SK-N-SH (cell line): ENCODE measurements around the gene MMADHC. TPM values are rescaled to one million over a fixed set of nuclear protein-coding genes. Genes with fewer than 3 reads are reported as not detected.

Source experiments
- CTCF ChIA-PET: fragments of 300-600, 350-600 bp; formaldehyde crosslinking; extraction: SDS; loops from one replicate; lab custom pipeline; 2021; lab: Yijun Ruan, JAX
- POLR2A ChIA-PET: fragments of 350-600 bp; sonication (Branson Sonifier 250); formaldehyde crosslinking; extraction: SDS; loops from one replicate; lab custom pipeline; 2020; ENCODE audit warnings: antibody characterized with exemption, inconsistent platforms; lab: Yijun Ruan, JAX
- DNase-seq: peaks from one replicate; pipeline ENCODE4 v3.0.0; 2012
- H2AFZ ChIP-seq: fragments of 200-600 bp; sonication (generic); 2 replicates; pipeline ENCODE4 v1.8.1; 2016; ENCODE audit warnings: antibody characterized with exemption, mild to moderate bottlenecking, low read depth
- H3F3A ChIP-seq: fragments of 200-600 bp; sonication (generic); replicated peaks from 2 replicates; pipeline ENCODE3; 2016; ENCODE audit warnings: antibody characterized with exemption, mild to moderate bottlenecking; ENCODE audit not compliant: insufficient read depth
- H3K27ac ChIP-seq, 2 experiments: fragments of 200-500 bp in 1 of 2; fragments of 200-600 bp in 1 of 2; sonication (Bioruptor generic) in 1 of 2; sonication (generic), shearing (Covaris generic) in 1 of 2; 2 replicates each; pipeline versions ENCODE4 v1.5.1 to v1.6.1; 2014 to 2016; ENCODE audit warnings: low read depth in 2 of 2, inconsistent platforms in 1 of 2, low read length in 1 of 2, mild to moderate bottlenecking in 1 of 2, mixed read lengths in 1 of 2
- H3K27me3 ChIP-seq: fragments of 200-600 bp; sonication (generic), shearing (Covaris generic); 2 replicates; pipeline ENCODE4 v1.6.1; 2016; ENCODE audit warnings: mixed run types; ENCODE audit not compliant: insufficient read depth
- H3K36me3 ChIP-seq, 2 experiments: fragments of 200-500 bp in 1 of 2; fragments of 200-600 bp in 1 of 2; sonication (Bioruptor generic) in 1 of 2; sonication (generic) in 1 of 2; replicated peaks in 1 of 2; 2 replicates each; pipeline versions ENCODE3 to v1.5.1; 2014 to 2016; ENCODE audit warnings: low read length in 1 of 2, mild to moderate bottlenecking in 1 of 2; ENCODE audit not compliant: insufficient read depth in 2 of 2, control insufficient read depth in 1 of 2
- H3K4me1 ChIP-seq, 2 experiments: fragments of 200-500 bp in 1 of 2; fragments of 200-600 bp in 1 of 2; sonication (Bioruptor generic) in 1 of 2; sonication (generic), shearing (Covaris generic) in 1 of 2; 2 replicates each; pipeline versions ENCODE4 v1.5.1 to v1.6.1; 2014 to 2016; ENCODE audit warnings: low read depth in 1 of 2, low read length in 1 of 2, mixed run types in 1 of 2; ENCODE audit not compliant: insufficient read depth in 2 of 2, control insufficient read depth in 1 of 2
- H3K4me2 ChIP-seq: fragments of 200-600 bp; sonication (generic), shearing (Covaris generic); 2 replicates; pipeline ENCODE4 v1.6.1; 2017; ENCODE audit warnings: mixed run types
- H3K4me3 ChIP-seq, 2 experiments: fragments of 200-500 bp in 1 of 2; fragments of 200-600 bp in 1 of 2; sonication (Bioruptor generic) in 1 of 2; sonication (generic), shearing (Covaris generic) in 1 of 2; 2 replicates each; pipeline versions ENCODE4 v1.5.1 to v1.8.1; 2014 to 2016; ENCODE audit warnings: low read depth in 2 of 2, inconsistent platforms in 1 of 2, low read length in 1 of 2, mild to moderate bottlenecking in 1 of 2, mixed read lengths in 1 of 2, moderate library complexity in 1 of 2
- H3K79me2 ChIP-seq: fragments of 200-600 bp; sonication (generic); 2 replicates; pipeline ENCODE4 v1.8.1; 2017; ENCODE audit warnings: mild to moderate bottlenecking; ENCODE audit not compliant: insufficient read depth
- H3K9ac ChIP-seq: fragments of 200-600 bp; sonication (generic); 2 replicates; pipeline ENCODE4 v1.6.1; 2017; ENCODE audit warnings: mixed run types
- H3K9me2 ChIP-seq: fragments of 200-600 bp; sonication (generic); 2 replicates; pipeline ENCODE4 v1.6.1; 2017; ENCODE audit warnings: mixed run types
- H3K9me3 ChIP-seq: fragments of 200-600 bp; sonication (generic); 2 replicates; pipeline ENCODE4 v1.6.1; 2017; ENCODE audit warnings: mixed run types, mild to moderate bottlenecking, moderate library complexity
- H4K20me1 ChIP-seq: fragments of 200-600 bp; sonication (generic); 2 replicates; pipeline ENCODE4 v1.6.1; 2017; ENCODE audit warnings: mild to moderate bottlenecking, mixed run types; ENCODE audit not compliant: insufficient read depth
- CTCF ChIP-seq: fragments of 200-600 bp; sonication (generic); IDR thresholded peaks from 2 replicates; pipeline ENCODE4 v1.6.1; 2017; ENCODE audit warnings: antibody characterized with exemption, mild to moderate bottlenecking, moderate library complexity
- EP300 ChIP-seq, 2 experiments: IDR thresholded peaks; 2 replicates each; pipeline versions ENCODE4 v1.4.0 to v1.6.1; 2012; ENCODE audit warnings: borderline replicate concordance in 1 of 2, low read depth in 1 of 2, low read length in 1 of 2
- EZH2phosphoT487 ChIP-seq: fragments of 200-600 bp; sonication (generic); IDR thresholded peaks from 2 replicates; pipeline ENCODE4 v1.6.1; 2017; ENCODE audit warnings: low read depth, mixed run types, mild to moderate bottlenecking, antibody characterized with exemption, moderate library complexity, borderline replicate concordance
- FOSL2 ChIP-seq: IDR thresholded peaks from 2 replicates; pipeline ENCODE4 v1.4.0; 2012; ENCODE audit warnings: low read depth, mild to moderate bottlenecking, moderate library complexity, borderline replicate concordance
- GATA2 ChIP-seq: sonication (generic); formaldehyde crosslinking; IDR thresholded peaks from 2 replicates; pipeline ENCODE4 v1.5.0; 2020; ENCODE audit warnings: mild to moderate bottlenecking, missing genetic modification reagents
- IRF3 ChIP-seq: fragments of 150-350 bp; IDR thresholded peaks from 2 replicates; pipeline ENCODE4 v1.6.1; 2016; ENCODE audit warnings: mild to moderate bottlenecking, low read depth, low read length
- NFIC ChIP-seq: IDR thresholded peaks from 2 replicates; pipeline ENCODE4 v1.4.0; 2012; ENCODE audit warnings: borderline replicate concordance
- NRF1 ChIP-seq: IDR thresholded peaks from 2 replicates; pipeline ENCODE4 v1.6.1; 2012; ENCODE audit warnings: low read depth, mild to moderate bottlenecking, low read length
- PBX3 ChIP-seq: IDR thresholded peaks from 2 replicates; pipeline ENCODE4; 2012
- RAD21 ChIP-seq: IDR thresholded peaks from 2 replicates; pipeline ENCODE4 v1.6.1; 2012; ENCODE audit warnings: mild to moderate bottlenecking, low read length
- RCOR1 ChIP-seq: fragments of 150-350 bp; IDR thresholded peaks from 2 replicates; pipeline ENCODE4 v1.6.1; 2017; ENCODE audit warnings: antibody characterized with exemption, low read length
- REST ChIP-seq: IDR thresholded peaks from 2 replicates; pipeline ENCODE4 v1.6.1; 2012; ENCODE audit warnings: mild to moderate bottlenecking, low read depth, low read length, moderate library complexity
- RFX5 ChIP-seq: IDR thresholded peaks from 2 replicates; pipeline ENCODE4 v1.6.1; 2012; ENCODE audit warnings: mild to moderate bottlenecking, improper control_type of control experiment, low read length
- SIN3A ChIP-seq: IDR thresholded peaks from 2 replicates; pipeline ENCODE4 v1.6.1; 2012; ENCODE audit warnings: low read depth, mild to moderate bottlenecking, low read length, moderate library complexity, borderline replicate concordance
- USF1 ChIP-seq: IDR thresholded peaks from 2 replicates; pipeline ENCODE4 v1.4.0; 2012; ENCODE audit warnings: low read depth, borderline replicate concordance
- WGBS: methylation state at CpG from one replicate; pipeline ENCODE4 v1.1.6; 2017; ENCODE audit warnings: low lambda C conversion rate; 5-methylcytosine and 5-hydroxymethylcytosine counted together
- polyA plus RNA-seq, 3 experiments: library from polyadenylated mRNA; depleted of rRNA; stranded (reverse); fragments of >200 nt; gene quantifications; 2 replicates each; pipeline ENCODE4 v1.2.3, GENCODE V29; 2012

Gene MMADHC
- polyA plus RNA-seq, 1 of the 3 experiments (the other 2 are of a cell fraction) = 40.4 TPM

- no peaks in the 10 kb centered on the region for H3K79me2 ChIP-seq
- POLR2A ChIA-PET = no interaction called here
- no peak overlapping the region for H3K4me3 ChIP-seq
- no peaks in the 10 kb centered on the region for H3K9me3 ChIP-seq
- no peak for DNase-seq
- H3K4me2 ChIP-seq = no peak overlapping the region
- peaks cover 10% of the 10 kb centered on the region for H3F3A ChIP-seq
- no peak overlapping the region for H2AFZ ChIP-seq
- no peak overlapping the region; a peak in 1 of 4 replicates for H3K27ac ChIP-seq
- TF ChIP-seq RFX5 = no peak
- no peak for TF ChIP-seq PBX3
- no peak for TF ChIP-seq EZH2phosphoT487
- TF ChIP-seq FOSL2 = peak; percentile 49; the same call in 1 of the 2 replicates
- TF ChIP-seq NFIC = no peak
- TF ChIP-seq CTCF = peak; percentile 76
- no peak for TF ChIP-seq REST
- TF ChIP-seq IRF3 = no peak
- no peak for TF ChIP-seq NRF1
- TF ChIP-seq USF1 = no peak
- 0 out of 4 replicates have a peak, but pooled peaks of 1 of the 2 experiments have one; percentile 9 for TF ChIP-seq EP300 (IDR thresholded peaks at IDR 0.05; ENCODE audit: borderline replicate concordance in 1 of 2, low read depth in 1 of 2, low read length in 1 of 2)
- peak; percentile 66 for TF ChIP-seq RAD21
- TF ChIP-seq RCOR1 = no peak
- TF ChIP-seq GATA2 (CRISPR knock-in tag) = no peak
- no peak for TF ChIP-seq SIN3A
- H4K20me1 ChIP-seq = no peaks in the 10 kb centered on the region
- no peaks in the 10 kb centered on the region for H3K27me3 ChIP-seq
- CTCF ChIA-PET = interaction anchor here (0.6 to 8.0 kb wide), 10 partner anchors 9 to 1842 kb away, joined by 3 to 120 read pairs (median 4); no protein-coding TSS in a partner anchor
- H3K4me1 ChIP-seq = peaks cover 0 to 6% of the 10 kb centered on the region in 2 experiments; a peak in 2 of 4 replicates
- WGBS = 79% methylated on average over 1 of the region's 1 CpG
- no peaks in the 10 kb centered on the region for H3K36me3 ChIP-seq
- H3K9me2 ChIP-seq = no peaks in the 10 kb centered on the region
- no peak overlapping the region for H3K9ac ChIP-seq
These were observed 7.7 kb upstream of the MMADHC start for GRCh38 chr2:149595056-149595963.
